ENCODE data around the gene BLOC1S2.

GRCh38 chr10:100282907-100283306 lies 3.6 kb downstream of the BLOC1S2 start:
- TF ChIP-seq CTCF (conservative IDR thresholded peaks at IDR 0.05 in 1 of 2, IDR thresholded peaks at IDR 0.05 in 1 of 2; ENCODE audit: extremely low read depth in 1 of 2, insufficient read depth in 1 of 2, low read depth in 1 of 2, low read length in 2 of 2) (no peak), EZH2 (IDR thresholded peaks at IDR 0.05; ENCODE audit: borderline replicate concordance, low read length) (no peak)
